ENCODE data around the gene OSTF1. TPM values are rescaled to one million over a fixed set of nuclear protein-coding genes. Genes with fewer than 3 reads are reported as not detected.

OSTF1 gene
- total RNA-seq, 4 donors from 2014 or later: 3.3 to 54.4 (median 32.2) TPM

GRCh38 chr9:75133396-75133795 is 45.1 kb downstream of the OSTF1 start:
- DNase-seq: no peak
- intact Hi-C loops (cut with DNase I; ENCODE audit: low total_unique reads): no loop called here
- Histone ChIP-seq H3K27ac (no peak overlapping the region), H3K9me3 (no peaks in the 10 kb centered on the region), H3K4me1 (no peaks in the 10 kb centered on the region), H3K36me3 (no peaks in the 10 kb centered on the region), H3K4me3 (no peak overlapping the region), H3K27me3 (no peaks in the 10 kb centered on the region)
- TF ChIP-seq POLR2A (IDR thresholded peaks at IDR 0.05): no peak
- TF ChIP-seq CTCF (IDR thresholded peaks at IDR 0.05): no peak

GRCh38 chr9:75134495-75134894 is 46.2 kb downstream of the OSTF1 start:
- no peaks in the 10 kb centered on the region for H3K27me3 ChIP-seq
- DNase-seq: no peak
- H3K4me1 ChIP-seq: no peaks in the 10 kb centered on the region
- no peaks in the 10 kb centered on the region for H3K9me3 ChIP-seq
- H3K36me3 ChIP-seq: no peaks in the 10 kb centered on the region
- no peak for TF ChIP-seq CTCF (IDR thresholded peaks at IDR 0.05)
- TF ChIP-seq POLR2A (IDR thresholded peaks at IDR 0.05): no peak
- no peak overlapping the region for H3K27ac ChIP-seq
- no peak overlapping the region for H3K4me3 ChIP-seq
- intact Hi-C loops (cut with DNase I; ENCODE audit: low total_unique reads): no loop called here

- Histone ChIP-seq H3K36me3 (no peaks in the 10 kb centered on the region), H3K9me3 (no peaks in the 10 kb centered on the region), H3K27ac (no peak overlapping the region), H3K27me3 (no peaks in the 10 kb centered on the region), H3K4me1 (no peaks in the 10 kb centered on the region), H3K4me3 (no peak overlapping the region)
- DNase-seq: no peak
- TF ChIP-seq POLR2A (IDR thresholded peaks at IDR 0.05): no peak
- TF ChIP-seq CTCF (IDR thresholded peaks at IDR 0.05): no peak
- intact Hi-C loops (cut with DNase I; ENCODE audit: low total_unique reads): no loop called here
These were observed 50.1 kb downstream of the OSTF1 start for GRCh38 chr9:75138260-75139040.

GRCh38 chr9:75139201-75139600 is 50.9 kb downstream of the OSTF1 start:
- Histone ChIP-seq H3K27me3 (no peaks in the 10 kb centered on the region), H3K4me1 (no peaks in the 10 kb centered on the region), H3K4me3 (no peak overlapping the region), H3K9me3 (no peaks in the 10 kb centered on the region), H3K27ac (no peak overlapping the region), H3K36me3 (no peaks in the 10 kb centered on the region)
- intact Hi-C loops (cut with DNase I; ENCODE audit: low total_unique reads): no loop called here
- DNase-seq: no peak
- TF ChIP-seq POLR2A (IDR thresholded peaks at IDR 0.05): no peak
- TF ChIP-seq CTCF (IDR thresholded peaks at IDR 0.05): no peak

GRCh38 chr9:75140261-75140660 is 51.9 kb downstream of the OSTF1 start:
- DNase-seq: no peak
- TF ChIP-seq POLR2A (IDR thresholded peaks at IDR 0.05): no peak
- TF ChIP-seq CTCF (IDR thresholded peaks at IDR 0.05): no peak
- H3K27me3 ChIP-seq: no peaks in the 10 kb centered on the region
- intact Hi-C loops (cut with DNase I; ENCODE audit: low total_unique reads): no loop called here
- no peaks in the 10 kb centered on the region for H3K9me3 ChIP-seq
- no peak overlapping the region for H3K27ac ChIP-seq
- H3K4me1 ChIP-seq: no peaks in the 10 kb centered on the region
- H3K36me3 ChIP-seq: no peaks in the 10 kb centered on the region
- H3K4me3 ChIP-seq: no peak overlapping the region

All from uterus (tissue), 4 donors.